HG03135 (cell line): ENCODE measurements around the gene NEUROD2.
"Not testable (repeated sequence)": the region's sequence is repeated elsewhere in the genome, so short reads cannot be mapped to it uniquely, and the experiment has no call there.

Source experiments
- ATAC-seq: cut with Tn5 transposase; IDR thresholded peaks from one replicate; pipeline ENCODE4 v1.9.1; 2021; ENCODE audit warnings: mild to moderate bottlenecking, moderate library complexity; ENCODE audit not compliant: unreplicated experiment

NEUROD2 gene

DNA sequence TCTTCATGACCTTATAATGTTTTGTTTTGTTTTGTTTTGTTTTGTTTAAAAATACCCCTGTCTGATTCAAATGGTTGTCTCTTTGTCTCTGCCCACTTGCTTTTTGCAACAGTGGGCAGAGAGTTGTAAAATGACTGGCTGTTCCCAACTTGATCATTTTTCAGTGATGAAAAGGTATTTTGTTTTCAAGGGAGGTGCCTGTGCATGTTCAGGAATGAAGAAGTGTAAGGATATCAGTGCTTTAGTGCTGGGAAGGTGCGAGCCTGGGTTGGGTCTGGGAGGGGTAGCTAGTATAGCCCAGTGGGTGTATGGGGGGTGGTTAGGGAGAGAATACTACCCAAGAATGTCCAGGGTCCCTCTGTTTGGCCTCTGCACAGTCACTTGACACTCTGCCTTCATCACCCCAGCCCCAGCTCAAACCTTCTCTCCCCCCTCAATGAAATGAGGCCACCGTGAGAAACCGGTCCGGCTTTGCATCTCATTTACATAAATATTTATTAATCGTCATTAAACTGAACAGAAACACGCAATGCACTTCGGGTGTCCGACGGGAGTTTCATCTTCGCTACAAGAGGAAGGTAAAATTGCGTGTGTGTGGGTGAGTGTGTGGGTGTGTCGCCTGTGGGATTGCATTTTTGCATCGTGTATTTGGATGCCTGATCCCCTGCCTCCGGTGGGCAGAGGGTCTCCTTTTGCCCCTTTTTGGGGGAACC is 4.3 kb downstream of the NEUROD2 start:
- ATAC-seq = no peak

DNA sequence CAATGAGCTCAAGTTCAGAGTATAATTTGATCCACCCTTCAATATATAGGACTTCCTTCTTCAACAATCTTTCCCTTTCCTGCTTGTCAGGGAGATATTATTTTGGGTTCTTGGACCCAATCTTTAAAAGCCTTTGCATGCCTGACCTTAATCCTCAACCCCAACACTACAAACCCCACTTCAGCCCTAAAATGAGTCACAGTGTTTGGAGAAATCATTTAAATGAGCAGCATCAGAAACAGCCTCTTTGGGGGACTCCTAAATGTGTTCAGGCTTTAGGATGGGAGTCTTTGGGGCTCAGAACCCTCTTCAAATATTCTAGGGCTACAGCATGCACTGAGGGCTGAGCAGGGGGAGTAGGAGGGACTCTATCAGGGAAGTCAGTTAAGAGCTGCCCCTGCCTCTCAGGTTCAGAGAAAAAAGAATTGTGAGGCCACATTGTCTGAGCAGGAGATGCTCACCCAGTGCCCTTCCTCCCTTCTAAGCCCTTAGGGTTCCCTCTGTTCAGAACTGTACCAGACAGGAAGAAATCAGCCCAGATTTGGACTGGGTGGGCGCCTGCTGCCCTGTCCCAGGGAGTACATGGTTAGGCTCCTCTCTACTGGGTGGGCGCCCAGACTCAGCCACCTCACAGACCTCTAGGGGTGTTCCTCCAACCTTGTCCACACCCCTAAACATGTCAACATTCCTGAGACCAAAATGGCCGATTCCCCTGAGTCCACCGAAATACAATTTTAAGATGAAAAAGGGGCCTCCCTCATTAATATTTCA is 5.0 kb downstream of the NEUROD2 start:
- ATAC-seq = no peak

DNA sequence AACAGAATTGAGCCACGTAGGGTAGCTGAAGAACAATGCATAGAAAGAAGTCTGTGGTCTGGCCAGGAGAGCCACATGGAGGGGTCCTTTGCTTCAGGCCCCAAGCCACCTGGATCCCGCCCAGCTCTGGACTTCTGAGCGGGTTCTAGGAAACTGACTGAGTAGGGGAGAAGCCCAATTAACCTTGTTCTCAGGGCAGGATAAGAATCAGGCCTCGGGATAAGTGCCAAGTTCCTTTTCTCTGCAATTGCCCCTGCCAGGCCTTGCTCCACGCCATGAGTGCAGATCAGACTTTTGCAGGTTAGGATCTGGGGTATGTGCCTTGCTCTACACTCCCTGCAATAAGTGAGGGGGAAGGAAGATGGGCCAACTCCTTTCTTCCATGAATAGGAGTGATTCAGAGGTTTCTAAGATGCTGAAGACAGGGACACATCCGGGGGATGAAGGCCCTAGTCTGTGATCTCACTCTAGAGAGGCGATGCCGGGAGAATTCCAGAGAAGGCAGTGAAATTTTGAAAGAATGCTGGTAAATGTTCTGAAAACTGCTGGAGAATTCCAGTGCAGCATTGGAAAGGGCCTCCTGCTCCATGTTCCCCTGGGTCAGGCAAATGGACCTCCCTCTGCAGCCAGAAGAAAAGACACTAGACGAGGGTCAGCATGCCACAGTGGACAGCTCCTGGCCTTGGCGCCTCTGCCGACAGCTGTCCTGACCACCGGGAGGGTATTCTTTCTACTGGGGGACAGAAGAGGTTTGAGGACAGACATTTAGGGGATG is 5.8 kb downstream of the NEUROD2 start:
- ATAC-seq = no peak

DNA sequence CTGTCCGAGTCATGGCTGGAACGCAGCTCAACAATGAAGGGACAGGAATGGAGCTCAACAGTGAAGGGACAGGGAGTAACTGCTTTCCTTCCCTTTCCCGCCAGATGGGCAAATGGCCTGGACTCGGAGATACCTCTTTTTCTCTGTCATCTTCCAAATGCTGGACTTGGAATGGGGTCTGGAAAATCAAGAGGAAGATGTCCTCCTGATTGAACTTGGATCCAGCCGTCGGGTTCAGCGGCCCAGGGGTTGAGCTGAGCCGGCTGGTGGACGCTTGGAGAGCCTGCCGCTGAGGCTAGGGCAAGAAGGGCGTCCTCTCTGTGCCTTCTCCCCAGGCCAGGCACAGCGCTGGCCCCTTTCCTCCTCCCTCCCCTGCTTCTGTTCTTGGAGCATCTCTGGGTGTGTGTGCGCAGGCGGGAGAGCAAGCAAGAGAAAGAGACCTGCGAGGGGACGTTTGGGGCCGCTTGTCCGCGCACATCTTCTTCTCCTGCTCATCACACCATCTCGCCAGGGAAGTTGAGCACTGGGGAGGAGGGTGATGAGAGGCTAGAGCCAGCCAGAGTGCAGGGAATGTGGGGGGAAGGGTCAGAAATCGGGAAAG is 6.6 kb downstream of the NEUROD2 start:
- no peak for ATAC-seq

DNA sequence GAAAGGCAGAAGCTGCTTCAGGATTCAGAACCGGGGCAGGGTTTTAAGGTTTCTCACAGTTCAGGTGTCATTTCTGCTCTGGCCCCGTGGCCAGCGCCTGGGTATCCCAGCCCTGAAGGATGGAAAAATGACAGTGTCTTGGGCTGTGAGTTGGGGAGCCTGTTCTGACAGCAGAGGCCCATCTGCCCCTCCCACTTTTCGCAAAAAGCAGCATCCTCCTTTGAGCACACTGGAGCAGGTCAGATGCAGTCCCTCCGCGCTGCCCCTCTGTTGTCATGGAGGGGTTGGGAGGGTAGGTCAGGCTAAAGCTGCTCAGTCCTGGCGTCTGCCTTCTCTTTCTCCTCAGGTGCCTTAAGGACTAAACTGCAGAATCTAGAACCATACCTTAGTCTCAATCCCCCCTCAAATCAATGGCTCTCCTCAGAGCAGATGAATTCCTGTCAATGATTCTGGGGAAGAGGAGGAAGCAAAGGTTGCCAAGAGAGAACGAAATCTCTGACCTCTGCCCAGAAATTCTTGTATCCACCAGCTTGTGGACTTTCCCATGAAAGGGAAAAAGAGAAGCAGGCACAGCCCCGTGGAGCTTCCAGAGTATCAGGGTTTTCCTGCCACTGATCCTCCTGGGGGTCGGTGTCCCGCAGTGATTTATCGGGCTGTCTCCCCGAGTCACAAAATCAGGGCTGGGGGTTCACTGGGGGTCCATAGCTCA is 7.3 kb downstream of the NEUROD2 start:
- no peak for ATAC-seq

DNA sequence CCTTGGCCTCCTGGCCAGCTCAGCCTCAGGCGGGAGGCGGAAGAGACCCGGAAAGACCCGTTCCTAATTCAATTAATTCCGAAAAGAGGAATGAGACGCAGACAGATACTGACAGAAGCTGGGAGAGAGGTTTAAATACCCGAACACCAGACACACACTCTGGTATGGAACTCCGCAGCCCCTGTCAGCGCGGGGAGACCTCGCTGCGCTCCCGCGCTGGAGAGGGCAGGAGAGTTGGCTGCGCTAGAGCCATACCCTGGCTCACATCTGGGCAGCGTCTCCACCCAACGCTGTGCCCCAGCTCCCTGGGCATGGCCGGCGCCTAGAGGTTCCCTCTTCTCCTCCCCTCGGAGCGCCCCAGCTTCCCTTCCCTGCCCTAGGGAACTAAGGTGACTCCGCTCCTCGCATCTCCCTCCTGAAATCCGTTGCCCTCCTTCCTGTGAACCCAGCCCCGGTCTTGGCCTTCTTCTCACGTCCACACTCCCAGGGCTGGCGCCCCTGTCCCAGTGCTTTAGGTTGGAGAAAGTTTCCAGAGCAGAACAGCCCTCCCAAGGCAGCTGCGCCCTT is 8.0 kb downstream of the NEUROD2 start:
- no peak for ATAC-seq

DNA sequence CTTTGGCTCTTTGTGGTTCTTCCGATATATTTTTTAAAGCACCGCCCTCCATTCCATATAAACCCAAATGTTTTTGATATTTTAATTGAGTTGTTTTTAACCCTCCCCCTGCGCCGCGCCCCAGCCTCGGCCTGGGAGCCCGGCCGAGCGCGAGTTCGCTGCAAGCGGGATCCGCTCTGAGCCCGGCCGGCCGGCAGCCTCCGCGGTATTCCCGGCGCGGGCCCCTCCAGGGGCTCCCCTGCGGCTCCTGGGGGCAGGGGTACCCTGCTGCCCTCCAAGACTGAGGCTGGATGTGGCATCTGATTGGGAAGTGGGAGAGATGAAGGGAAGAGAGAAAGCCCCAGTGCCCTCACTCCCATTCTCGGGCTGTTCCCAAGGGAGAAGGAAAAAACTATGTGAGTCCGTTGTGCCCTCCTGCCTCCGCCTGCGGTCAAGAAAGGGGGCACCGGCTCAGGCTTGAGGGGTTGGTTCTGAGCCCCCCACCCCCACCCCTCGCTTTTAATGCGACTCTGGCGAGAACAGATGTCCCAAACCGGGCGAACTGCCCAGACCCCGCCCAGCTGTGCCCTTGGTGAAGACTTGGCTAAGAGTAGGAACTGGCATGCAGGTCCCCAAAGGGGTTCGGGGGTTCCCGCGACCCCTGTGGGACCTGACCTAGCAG is 8.6 kb downstream of the NEUROD2 start:
- ATAC-seq = no peak

DNA sequence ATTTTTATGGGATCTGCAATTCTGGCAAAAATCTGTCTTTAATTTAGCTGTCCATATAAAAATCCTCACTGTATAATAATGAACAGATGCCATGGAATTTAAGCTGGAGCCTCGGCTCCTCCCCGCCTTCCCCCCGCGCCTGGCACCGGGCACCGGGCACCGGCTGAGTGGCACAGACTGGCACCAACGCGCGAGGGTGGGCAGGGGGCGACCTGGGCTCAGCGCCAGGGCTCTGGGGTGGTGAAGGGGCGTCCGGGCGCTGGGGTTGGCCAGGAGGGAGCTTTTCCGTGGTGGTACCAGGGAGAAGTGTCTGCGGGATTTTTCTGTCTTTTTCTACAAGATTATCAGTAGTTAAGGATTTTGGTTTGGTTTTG is 9.1 kb downstream of the NEUROD2 start:
- no peak for ATAC-seq

DNA sequence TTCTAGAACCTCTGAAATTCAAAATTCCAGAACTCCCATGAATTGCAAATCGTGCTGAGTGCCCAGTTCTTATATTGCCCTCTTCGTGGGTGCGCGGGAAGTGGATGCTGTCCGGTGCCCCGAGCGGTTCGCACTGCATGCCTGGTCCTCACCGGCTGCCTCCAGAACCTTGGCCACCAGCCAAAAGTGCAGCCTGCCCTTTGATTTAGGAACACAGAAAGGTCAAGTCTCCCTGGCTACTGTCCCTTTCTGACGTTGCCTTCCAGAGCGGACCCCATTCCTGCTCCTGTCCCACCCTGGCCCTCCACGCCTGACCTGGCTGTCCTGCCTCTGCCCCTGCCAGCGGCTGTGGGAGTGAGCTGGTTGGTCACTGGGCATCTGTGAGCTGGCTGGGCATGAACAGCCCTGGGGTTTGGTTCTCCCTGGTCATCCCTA is 9.7 kb downstream of the NEUROD2 start:
- no peak for ATAC-seq

DNA sequence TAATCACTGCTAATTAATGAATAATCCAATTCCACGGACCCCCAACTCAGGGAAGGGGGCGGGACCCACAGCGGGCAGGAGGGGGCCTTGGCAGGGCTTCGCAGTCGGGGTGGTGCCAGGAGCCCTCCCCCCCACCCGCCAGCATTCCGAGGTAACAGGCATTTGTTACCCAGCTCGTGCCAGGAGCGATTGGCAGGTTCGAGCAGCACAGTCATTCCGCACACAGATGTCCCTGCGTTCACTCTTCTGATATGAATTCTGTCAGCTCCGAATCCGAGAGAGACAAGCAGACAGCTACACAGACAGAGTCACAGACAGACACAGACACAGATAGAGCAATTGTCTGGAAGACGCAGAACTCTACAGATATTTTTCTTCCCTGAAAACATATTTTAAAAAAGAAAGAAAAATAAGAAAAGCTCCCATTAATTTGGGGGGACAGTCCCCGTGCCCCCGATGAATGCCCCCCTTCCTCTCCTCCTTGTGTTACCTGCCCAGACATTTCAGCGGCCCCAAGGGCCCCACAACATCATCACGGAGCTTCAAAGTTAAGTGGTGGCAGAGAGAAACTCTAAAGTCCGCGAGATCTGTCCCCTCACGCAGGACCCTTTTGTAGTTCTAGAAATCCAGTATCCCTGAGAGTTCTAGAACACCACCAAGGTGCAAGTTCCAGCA is 10.2 kb downstream of the NEUROD2 start:
- no peak for ATAC-seq

DNA sequence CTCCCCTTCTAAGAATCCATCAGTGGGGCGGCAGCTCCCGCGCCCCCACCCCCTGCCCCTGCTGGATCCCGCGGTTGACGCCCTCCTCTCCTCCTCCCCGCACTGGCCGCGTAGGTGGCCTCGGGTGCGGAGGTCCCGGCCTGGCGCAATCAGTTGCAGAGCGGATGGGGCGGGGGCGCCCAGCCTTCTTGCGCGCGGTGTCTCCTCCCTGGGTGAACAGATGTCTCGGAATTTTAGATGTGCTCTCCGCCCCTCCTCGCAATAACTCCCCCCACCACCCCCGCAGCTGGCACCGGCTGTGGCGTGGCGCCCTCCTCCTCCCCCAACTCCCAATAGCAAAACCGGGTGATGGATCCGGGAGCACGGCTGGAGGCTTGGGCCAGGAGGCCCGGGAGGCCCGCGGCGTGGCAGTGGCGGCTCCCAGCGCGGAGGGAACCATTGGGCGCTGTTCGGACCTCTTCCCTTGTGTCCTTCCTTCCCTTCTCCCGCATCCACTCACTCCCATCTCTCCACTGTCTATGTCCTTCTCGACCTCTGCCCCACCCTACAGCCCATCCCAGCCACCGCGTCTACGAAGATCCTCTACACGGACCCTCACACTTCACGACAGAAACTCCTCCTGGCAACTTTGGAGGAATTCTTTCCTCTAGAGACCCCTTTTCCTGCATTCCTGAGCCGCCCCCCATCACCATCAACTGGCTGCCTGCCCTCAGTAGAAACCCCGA is 11.0 kb downstream of the NEUROD2 start:
- ATAC-seq = no peak

DNA sequence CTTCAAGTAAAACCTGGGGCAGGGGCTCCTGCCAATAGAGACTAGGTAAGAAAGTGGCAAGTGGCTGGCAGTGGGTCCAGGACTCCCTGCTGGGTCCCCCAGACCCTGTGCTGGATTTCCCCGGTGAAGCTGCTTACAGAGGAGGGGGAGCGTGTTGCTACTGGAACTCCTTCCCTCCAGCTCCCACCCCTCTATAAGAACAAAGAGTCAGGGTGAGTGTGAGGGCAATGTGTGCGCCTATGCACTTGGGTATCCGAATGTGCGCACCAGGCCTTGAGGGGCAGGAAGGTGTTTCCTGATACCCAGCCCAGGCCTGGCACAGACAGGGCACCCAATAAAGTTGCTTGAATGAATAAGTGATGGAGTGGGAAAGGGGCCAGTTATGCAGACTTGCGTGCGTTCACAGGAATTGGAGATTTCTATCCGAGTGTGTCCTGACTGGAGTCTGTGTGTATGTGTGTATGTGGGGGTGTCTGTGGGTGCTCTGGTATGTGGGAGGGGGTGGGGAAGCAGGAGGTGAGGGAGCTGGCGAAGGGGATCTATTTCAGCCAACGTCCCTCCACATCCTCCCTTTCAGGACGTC is 11.7 kb downstream of the NEUROD2 start:
- no peak for ATAC-seq

DNA sequence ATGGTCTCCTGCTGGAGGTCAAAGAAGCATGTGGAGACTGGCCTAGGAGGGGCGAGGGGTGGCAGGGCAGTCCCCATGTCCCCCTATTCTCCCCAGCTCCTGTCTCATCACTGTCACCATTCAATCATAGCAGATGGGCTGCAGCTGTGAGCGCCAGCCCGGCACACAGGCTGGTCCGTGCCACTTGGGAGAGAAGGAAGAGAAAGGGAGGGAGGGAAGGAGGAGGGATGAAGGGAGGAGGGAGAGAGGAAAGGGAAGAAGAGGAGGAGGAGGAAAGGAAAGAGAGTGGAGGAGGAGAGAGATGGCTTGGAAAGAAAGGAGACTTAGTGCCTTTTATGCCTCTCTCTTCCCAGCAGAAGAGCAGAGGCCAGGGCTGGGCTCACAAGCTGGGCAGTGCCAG is 12.4 kb downstream of the NEUROD2 start:
- ATAC-seq = no peak

DNA sequence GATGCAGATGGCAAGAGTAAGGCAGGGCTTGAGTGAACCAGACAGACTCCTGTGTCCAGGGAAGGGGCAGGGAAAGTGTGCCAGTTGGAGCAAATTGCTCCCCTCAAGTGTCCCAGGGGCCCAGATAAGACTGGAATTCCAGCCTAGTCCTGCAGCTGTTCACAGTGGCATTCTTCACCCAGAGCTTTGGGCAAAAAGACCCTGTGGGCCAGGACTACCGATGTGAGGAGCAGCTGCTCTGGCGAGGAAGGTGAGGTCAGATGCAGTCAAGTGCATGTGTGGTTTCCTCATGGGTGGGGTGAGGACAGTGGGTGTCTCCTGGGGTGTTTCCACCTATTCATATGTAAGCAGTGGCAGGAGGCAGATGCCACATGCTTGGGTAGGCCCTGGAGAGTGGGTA is 14.3 kb downstream of the NEUROD2 start:
- ATAC-seq = no peak

DNA sequence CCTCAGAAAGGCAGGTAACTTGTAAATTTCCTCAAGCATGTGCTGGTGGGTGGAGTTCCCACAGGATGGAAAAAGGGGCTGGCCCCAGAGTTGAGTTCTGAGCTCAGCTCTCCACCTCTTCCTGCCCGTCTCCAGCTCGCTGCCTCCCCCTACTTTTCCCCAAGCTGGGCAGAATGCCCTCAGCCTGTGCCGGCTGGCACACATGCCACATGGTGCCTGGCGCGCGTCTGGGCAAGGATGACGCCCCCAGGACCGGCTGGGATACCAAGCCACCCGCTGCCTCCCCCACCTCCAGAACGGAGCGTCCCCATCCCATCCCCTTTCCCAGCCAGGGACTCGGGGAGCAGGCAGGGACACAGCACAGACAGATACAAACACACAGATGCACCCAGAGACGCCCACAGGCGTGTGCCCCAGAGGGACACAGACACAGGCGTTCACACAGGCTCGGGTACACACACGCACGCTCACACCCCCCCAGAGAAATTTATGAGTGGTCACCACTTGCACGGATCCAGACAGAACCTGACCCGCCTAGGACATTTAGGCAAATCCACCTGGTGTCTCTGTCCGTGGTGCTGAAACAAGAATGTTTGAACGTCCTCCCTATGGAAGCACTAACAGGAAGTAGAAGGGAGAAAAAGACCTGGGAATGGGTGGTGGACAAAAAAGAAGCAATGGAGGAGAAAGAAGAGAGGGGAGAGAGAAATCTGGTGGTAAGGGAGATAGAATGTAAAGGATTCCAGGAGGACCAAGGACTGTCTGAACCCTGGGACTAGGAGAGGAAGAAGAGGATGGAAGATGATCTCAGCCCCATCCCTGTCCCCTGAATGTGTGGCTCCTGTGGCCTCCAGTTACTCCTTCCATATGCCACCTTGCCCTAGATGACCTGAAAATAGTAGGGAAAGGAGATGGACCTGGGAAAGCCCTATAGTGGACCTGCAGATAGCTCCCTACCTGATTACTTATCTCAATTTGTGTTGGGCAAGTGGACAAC is 15.5 kb downstream of the NEUROD2 start:
- no peak for ATAC-seq

DNA sequence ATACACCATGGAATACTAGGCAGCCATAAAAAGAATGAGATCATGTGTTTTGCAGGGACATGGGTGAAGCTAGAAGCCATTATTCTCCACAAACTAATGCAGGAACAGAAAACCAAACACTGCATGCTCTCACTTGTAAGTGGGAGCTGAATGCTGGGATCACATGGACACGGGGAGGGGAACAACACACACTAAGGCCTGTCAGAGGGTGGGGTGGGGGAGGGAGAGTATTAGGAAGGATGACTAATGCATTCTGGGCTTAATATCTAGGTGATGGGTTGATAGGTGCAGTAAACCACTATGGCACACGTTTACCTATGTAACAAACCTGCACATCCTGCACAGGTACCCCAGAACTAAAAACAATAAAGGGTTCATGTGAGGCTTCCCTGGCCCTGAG is 17.5 kb downstream of the NEUROD2 start:
- not testable (repeated sequence) for ATAC-seq

DNA sequence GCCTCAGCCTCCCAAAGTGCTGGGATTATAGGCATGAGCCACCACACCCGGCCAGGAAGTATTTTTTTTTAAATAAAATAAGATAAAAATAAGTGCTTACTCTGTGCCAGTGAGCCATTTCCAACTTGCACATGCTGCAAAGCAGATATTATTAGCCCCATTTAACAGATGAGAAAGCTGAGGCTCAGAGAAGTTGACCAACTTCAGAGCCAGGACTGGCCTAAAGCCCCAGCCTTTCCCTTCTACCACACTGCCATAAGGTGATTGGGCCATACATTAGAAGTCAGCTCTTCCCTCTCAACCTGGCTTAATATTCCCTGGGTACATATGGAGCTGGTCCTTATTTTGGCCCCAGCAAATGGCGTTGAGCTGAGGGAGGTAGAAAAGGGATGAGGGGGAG is 25.1 kb downstream of the NEUROD2 start:
- ATAC-seq = no peak
